ENCODE results near the gene PTRHD1.

Gene PTRHD1

GRCh38 chr2:24830351-24830750, 37.2 kb upstream of the PTRHD1 start:
- no peak for DNase-seq (ENCODE audit: low read depth)

GRCh38 chr2:24828238-24828996, 35.2 kb upstream of the PTRHD1 start:
- DNase-seq (ENCODE audit: low read depth) = no peak

- peak; percentile 36 for DNase-seq (ENCODE audit: low read depth)
Observed at GRCh38 chr2:24827321-24828237, 34.4 kb upstream of the PTRHD1 start.

- no peak for DNase-seq (ENCODE audit: low read depth)
Observed at GRCh38 chr2:24826773-24827145, 33.6 kb upstream of the PTRHD1 start.

- DNase-seq (ENCODE audit: low read depth) = no peak
Observed at GRCh38 chr2:24825883-24826772, 32.9 kb upstream of the PTRHD1 start.

- no peak for DNase-seq (ENCODE audit: low read depth)
Observed at GRCh38 chr2:24824966-24825882, 32.0 kb upstream of the PTRHD1 start.

- DNase-seq (ENCODE audit: low read depth) = no peak
Observed at GRCh38 chr2:24824071-24824588, 30.9 kb upstream of the PTRHD1 start.

GRCh38 chr2:24822049-24822706, 29.0 kb upstream of the PTRHD1 start:
- no peak for DNase-seq (ENCODE audit: low read depth)

GRCh38 chr2:24821433-24821891, 28.3 kb upstream of the PTRHD1 start:
- no peak for DNase-seq (ENCODE audit: low read depth)

GRCh38 chr2:24820598-24821432, 27.6 kb upstream of the PTRHD1 start:
- DNase-seq (ENCODE audit: low read depth) = no peak

GRCh38 chr2:24820175-24820513, 27.0 kb upstream of the PTRHD1 start:
- DNase-seq (ENCODE audit: low read depth) = no peak

- no peak for DNase-seq (ENCODE audit: low read depth)
Observed at GRCh38 chr2:24819442-24820174, 26.4 kb upstream of the PTRHD1 start.

GRCh38 chr2:24818721-24819167, 25.6 kb upstream of the PTRHD1 start:
- DNase-seq (ENCODE audit: low read depth) = no peak

GRCh38 chr2:24816884-24817283, 23.7 kb upstream of the PTRHD1 start:
- peak; percentile 43 for DNase-seq (ENCODE audit: low read depth)

- DNase-seq (ENCODE audit: low read depth) = no peak
Observed at GRCh38 chr2:24816404-24816803, 23.2 kb upstream of the PTRHD1 start.

- DNase-seq (ENCODE audit: low read depth) = no peak
Observed at GRCh38 chr2:24815171-24815570, 22.0 kb upstream of the PTRHD1 start.

GRCh38 chr2:24814516-24814915, 21.3 kb upstream of the PTRHD1 start:
- no peak for DNase-seq (ENCODE audit: low read depth)

GRCh38 chr2:24813691-24814137, 20.5 kb upstream of the PTRHD1 start:
- no peak for DNase-seq (ENCODE audit: low read depth)

Measured in HS-27A (cell line).